Measurements from ENCODE around the gene SORL1. TPM values are rescaled to one million over a fixed set of nuclear protein-coding genes. Genes with fewer than 3 reads are reported as not detected.

The SORL1 gene
- total RNA-seq, 2 experiments from 2014 or later = 228 to 411 TPM

Other genes with a start within 250 kb of the SORL1 start
- 16.4 and 27.9 TPM in 2 replicates for gene SC5D, start 159.5 kb upstream of the SORL1 start, total RNA-seq (2014; rRNA removed; shearing (Covaris generic))
- gene SC5D, start 159.5 kb upstream of the SORL1 start, total RNA-seq (2022) = 42.7 and 43.3 TPM in 2 replicates

Data from OCI-LY7 (cell line).